HepG2 (cell line): ENCODE results near the gene CENPB. TPM values are rescaled to one million over a fixed set of nuclear protein-coding genes. Genes with fewer than 3 reads are reported as not detected.
A peak's percentile ranks its signal among the peaks of the same experiment; 100 is the strongest.

Source experiments
- DBP ChIP-seq: sonication (generic); formaldehyde crosslinking; IDR thresholded peaks from 2 replicates; pipeline ENCODE4 v1.4.0; 2020; ENCODE audit warnings: missing genetic modification reagents; ENCODE audit errors: not compliant biosample characterization
- IRF9 ChIP-seq: sonication (generic); formaldehyde crosslinking; IDR thresholded peaks from 2 replicates; pipeline ENCODE4 v1.8.0; 2022; ENCODE audit warnings: missing genetic modification reagents, mild to moderate bottlenecking, borderline replicate concordance
- MLXIP ChIP-seq: sonication (generic); formaldehyde crosslinking; IDR thresholded peaks from 2 replicates; pipeline ENCODE4 v1.9.0; 2021; ENCODE audit warnings: missing genetic modification reagents, borderline replicate concordance
- SOX5 ChIP-seq: IDR thresholded peaks from 2 replicates; pipeline ENCODE4 v1.6.1; 2016; ENCODE audit warnings: borderline replicate concordance
- ZBTB3 ChIP-seq: sonication (generic); formaldehyde crosslinking; IDR thresholded peaks from 2 replicates; pipeline ENCODE4 v1.4.0; 2020; ENCODE audit warnings: low read depth, mild to moderate bottlenecking, moderate library complexity, missing genetic modification reagents, borderline replicate concordance
- ZBTB39 ChIP-seq: sonication (generic); formaldehyde crosslinking; IDR thresholded peaks from 2 replicates; pipeline ENCODE4 v1.5.0; 2020; ENCODE audit warnings: missing genetic modification reagents
- ZNF205 ChIP-seq: IDR thresholded peaks from 2 replicates; pipeline ENCODE4 v1.6.1; 2018; ENCODE audit warnings: missing biosample characterization, missing genetic modification reagents
- ZNF33A ChIP-seq: sonication (generic); formaldehyde crosslinking; IDR thresholded peaks from 2 replicates; pipeline ENCODE4 v1.5.1; 2020; ENCODE audit warnings: missing genetic modification reagents, mild to moderate bottlenecking, moderate library complexity, borderline replicate concordance
- ZNF407 ChIP-seq: sonication (generic); formaldehyde crosslinking; IDR thresholded peaks from one replicate; pipeline ENCODE4 v1.5.1; 2020; ENCODE audit warnings: mild to moderate bottlenecking, missing genetic modification reagents; ENCODE audit errors: not compliant biosample characterization
- polyA plus RNA-seq, 8 experiments: library from polyadenylated mRNA; depleted of rRNA in 3 of 8; stranded (reverse) in 7 of 8; unstranded in 1 of 8; fragments of >200 nt; fragmentation: Illumina TruSeq in 4 of 8; extraction: Trizol in 4 of 8; gene quantifications; 2 replicates each; pipeline versions ENCODE4 v1.2.1 to v1.2.3, GENCODE V29; 2011 to 2016; ENCODE audit warnings: low read depth in 4 of 8, missing spikeins in 1 of 8, mixed read lengths in 1 of 8; ENCODE audit not compliant: insufficient read depth in 1 of 8
- total RNA-seq, 5 experiments: library from RNA; depleted of rRNA; stranded (reverse); fragments of >200 nt; fragmentation: Illumina TruSeq; extraction: Trizol; gene quantifications; 2 replicates each; pipeline ENCODE4 v1.2.3, GENCODE V29; 2016; ENCODE audit warnings: low read depth in 1 of 5

Gene CENPB
- total and polyA plus RNA-seq, 2 of the 13 experiments (the other 11 are each of a cell fraction or from before 2014, with no cell fraction given): 10.4 to 54.5 TPM

GRCh38 chr20:3767427-3768341 is 18.9 kb downstream of the CENPB start, which contains the start of gene ADISSP (continued):
- no peak; the same call in 1 of the 2 replicates for TF ChIP-seq MLXIP (CRISPR knock-in tag)
- TF ChIP-seq DBP (CRISPR knock-in tag): peak; percentile 91
- no peak; the same call in 1 of the 2 replicates for TF ChIP-seq SOX5 (CRISPR knock-in tag)
- no peak for TF ChIP-seq ZBTB3 (CRISPR knock-in tag)
- TF ChIP-seq ZNF33A (CRISPR knock-in tag): no peak
- peak; percentile 66; the same call in 1 of the 2 replicates for TF ChIP-seq IRF9
- peak; percentile 14; the same call in 1 of the 2 replicates for TF ChIP-seq ZNF205 (CRISPR knock-in tag)
- TF ChIP-seq ZNF407 (CRISPR knock-in tag): peak; percentile 15
- peak; percentile 81; the same call in 1 of the 2 replicates for TF ChIP-seq ZBTB39 (CRISPR knock-in tag)
